Iris pigment epithelial cell (primary cell): Measurements from ENCODE around the gene AKR1C8.
"Not testable (repeated sequence)": the region's sequence is repeated elsewhere in the genome, so short reads cannot be mapped to it uniquely, and the experiment has no call there.

Experiments used
- DNase-seq: peaks from one replicate; pipeline ENCODE4 v3.0.0-alpha.2; 2011; ENCODE audit warnings: low read depth

Gene AKR1C8

GRCh38 chr10:5165738-5166137 is 19.2 kb downstream of the AKR1C8 start:
- peak; percentile 10 for DNase-seq

- DNase-seq = no peak
Measured at GRCh38 chr10:5163487-5163886, 21.5 kb downstream of the AKR1C8 start.

GRCh38 chr10:5159126-5159525 is 25.8 kb downstream of the AKR1C8 start:
- DNase-seq = peak; percentile 25

- DNase-seq = no peak
Measured at GRCh38 chr10:5157501-5157900, 27.4 kb downstream of the AKR1C8 start.

- no peak for DNase-seq
Measured at GRCh38 chr10:5155951-5156350, 29.0 kb downstream of the AKR1C8 start.

- DNase-seq = no peak
Measured at GRCh38 chr10:5151076-5151475, 33.9 kb downstream of the AKR1C8 start.

- DNase-seq = no peak
Measured at GRCh38 chr10:5148678-5149032, 36.3 kb downstream of the AKR1C8 start.

GRCh38 chr10:5147981-5148677 is 36.8 kb downstream of the AKR1C8 start:
- DNase-seq = no peak

GRCh38 chr10:5147255-5147980 is 37.5 kb downstream of the AKR1C8 start:
- peak; percentile 2 for DNase-seq

- no peak for DNase-seq
Measured at GRCh38 chr10:5146920-5147254, 38.1 kb downstream of the AKR1C8 start.

GRCh38 chr10:5143137-5143536 is 41.8 kb downstream of the AKR1C8 start:
- DNase-seq = no peak

- no peak for DNase-seq
Measured at GRCh38 chr10:5142199-5142598, 42.8 kb downstream of the AKR1C8 start.

GRCh38 chr10:5137699-5138098 is 47.3 kb downstream of the AKR1C8 start:
- DNase-seq = not testable (repeated sequence)

GRCh38 chr10:5136468-5137087 is 48.4 kb downstream of the AKR1C8 start:
- DNase-seq = no peak

GRCh38 chr10:5135581-5135980 is 49.4 kb downstream of the AKR1C8 start:
- no peak for DNase-seq

- DNase-seq = peak; percentile 16
Measured at GRCh38 chr10:5125315-5126044, 59.5 kb downstream of the AKR1C8 start.

- no peak for DNase-seq
Measured at GRCh38 chr10:5123886-5124285, 61.1 kb downstream of the AKR1C8 start.

- DNase-seq = not testable (repeated sequence)
Measured at GRCh38 chr10:5119997-5120396, 65.0 kb downstream of the AKR1C8 start.

- DNase-seq = no peak
Measured at GRCh38 chr10:5117026-5117425, 67.9 kb downstream of the AKR1C8 start.

GRCh38 chr10:5116621-5117020 is 68.3 kb downstream of the AKR1C8 start:
- no peak for DNase-seq

GRCh38 chr10:5109861-5110260 is 75.1 kb downstream of the AKR1C8 start:
- DNase-seq = not testable (repeated sequence)

GRCh38 chr10:5108658-5109416 is 76.1 kb downstream of the AKR1C8 start:
- DNase-seq = no peak
